Trophoblast cell (in vitro differentiated cells and primary cell): ENCODE data around the gene DPYD.

Experiments
- DNase-seq, 2 donors: peaks; one replicate each; pipeline ENCODE4 v3.0.0-alpha.2; 2016
- H2AFZ ChIP-seq: 2 replicates; pipeline ENCODE4 v1.6.1; 2013; ENCODE audit warnings: low read length, moderate library complexity, mild to moderate bottlenecking; ENCODE audit not compliant: insufficient read depth, poor library complexity
- H2AK5ac ChIP-seq: 2 replicates; pipeline ENCODE4 v1.6.1; 2013; ENCODE audit warnings: mild to moderate bottlenecking, low read length
- H2BK120ac ChIP-seq: 2 replicates; pipeline ENCODE4 v1.6.1; 2013; ENCODE audit warnings: low read length, mild to moderate bottlenecking, moderate library complexity; ENCODE audit not compliant: insufficient read depth, poor library complexity
- H2BK12ac ChIP-seq: 2 replicates; pipeline ENCODE4 v1.6.1; 2013; ENCODE audit warnings: mild to moderate bottlenecking, low read length, moderate library complexity
- H2BK5ac ChIP-seq: 2 replicates; pipeline ENCODE4 v1.6.1; 2013; ENCODE audit warnings: low read length, low read depth, moderate library complexity, mild to moderate bottlenecking; ENCODE audit not compliant: poor library complexity
- H3K14ac ChIP-seq: 2 replicates; pipeline ENCODE4 v1.6.1; 2013; ENCODE audit warnings: mild to moderate bottlenecking, low read length
- H3K18ac ChIP-seq: 2 replicates; pipeline ENCODE4 v1.6.1; 2013; ENCODE audit warnings: mild to moderate bottlenecking, low read length
- H3K23ac ChIP-seq: 2 replicates; pipeline ENCODE4 v1.6.1; 2013; ENCODE audit warnings: low read length
- H3K27ac ChIP-seq: 2 replicates; pipeline ENCODE4 v1.5.1; 2013; ENCODE audit warnings: low read depth, mild to moderate bottlenecking, inconsistent platforms, low read length, moderate library complexity
- H3K27me3 ChIP-seq: 2 replicates; pipeline ENCODE4 v1.6.1; 2013; ENCODE audit warnings: inconsistent platforms, mild to moderate bottlenecking, low read length, moderate library complexity; ENCODE audit not compliant: insufficient read depth
- H3K36me3 ChIP-seq, 2 experiments: 1 replicate in 1 of 2; 2 replicates in 1 of 2; pipeline ENCODE4 v1.6.1; 2013; ENCODE audit warnings: low read length in 2 of 2, mild to moderate bottlenecking in 2 of 2, moderate library complexity in 1 of 2; ENCODE audit not compliant: insufficient read depth in 2 of 2, control insufficient read depth in 1 of 2
- H3K4ac ChIP-seq: 2 replicates; pipeline ENCODE4 v1.6.1; 2013; ENCODE audit warnings: low read depth, mild to moderate bottlenecking, low read length, moderate library complexity
- H3K4me1 ChIP-seq, 2 experiments: 1 replicate in 1 of 2; 2 replicates in 1 of 2; pipeline ENCODE4 v1.6.1; 2013; ENCODE audit warnings: low read length in 2 of 2, mild to moderate bottlenecking in 2 of 2, moderate library complexity in 1 of 2; ENCODE audit not compliant: insufficient read depth in 2 of 2, control insufficient read depth in 1 of 2
- H3K4me2 ChIP-seq: 2 replicates; pipeline ENCODE4 v1.6.1; 2013; ENCODE audit warnings: inconsistent platforms, mild to moderate bottlenecking, low read length, moderate library complexity
- H3K4me3 ChIP-seq: 2 replicates; pipeline ENCODE4 v1.5.1; 2013; ENCODE audit warnings: mild to moderate bottlenecking, low read depth, low read length, inconsistent platforms
- H3K79me1 ChIP-seq: one replicate; pipeline ENCODE4 v1.6.1; 2013; ENCODE audit warnings: low read length
- H3K79me2 ChIP-seq: 2 replicates; pipeline ENCODE4 v1.6.1; 2013; ENCODE audit warnings: low read length, mild to moderate bottlenecking; ENCODE audit not compliant: control insufficient read depth, insufficient read depth, poor library complexity
- H3K9ac ChIP-seq: 2 replicates; pipeline ENCODE4 v1.6.1; 2013; ENCODE audit warnings: mild to moderate bottlenecking, low read length
- H3K9me3 ChIP-seq: 2 replicates; pipeline ENCODE4 v1.6.1; 2013; ENCODE audit warnings: low read depth, mild to moderate bottlenecking, control low read depth, inconsistent platforms, low read length; ENCODE audit not compliant: insufficient read depth
- H4K12ac ChIP-seq: 2 replicates; pipeline ENCODE4 v1.6.1; 2013; ENCODE audit warnings: low read depth, mild to moderate bottlenecking, low read length, moderate library complexity
- H4K8ac ChIP-seq: 2 replicates; pipeline ENCODE4 v1.6.1; 2013; ENCODE audit warnings: low read depth, mild to moderate bottlenecking, low read length, moderate library complexity
- H4K91ac ChIP-seq: one replicate; pipeline ENCODE4 v1.6.1; 2013; ENCODE audit warnings: low read depth, mild to moderate bottlenecking, low read length, moderate library complexity
- WGBS: extraction: QIAGEN DNeasy Blood & Tissue Kit; methylation state at CpG from one replicate; pipeline ENCODE4 v1.1.7; 2013; ENCODE audit warnings: missing lambda C conversion rate; ENCODE audit not compliant: insufficient read length, insufficient coverage; ENCODE audit errors: extremely low coverage; 5-methylcytosine and 5-hydroxymethylcytosine counted together

Gene DPYD

DNA sequence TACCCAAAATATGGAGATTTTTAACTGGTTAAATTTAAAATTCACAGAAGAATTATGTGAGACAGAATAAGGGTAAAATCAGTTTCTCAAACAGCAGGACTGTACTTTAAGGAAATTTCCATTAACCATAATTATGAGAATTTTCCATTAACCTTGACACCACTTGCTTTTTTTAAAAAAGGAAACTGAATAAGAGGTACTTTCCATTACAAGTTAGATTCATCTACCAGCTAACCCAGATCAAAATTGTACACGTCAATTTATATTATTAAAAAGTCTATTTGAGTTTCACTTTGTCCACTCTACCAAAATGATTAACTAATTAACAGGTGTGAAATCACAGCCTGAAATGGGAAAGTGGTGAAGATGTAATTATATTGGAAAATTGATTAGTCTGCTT, 414.5 kb downstream of the DPYD start:
- Histone ChIP-seq H3K4me3 (no peak overlapping the region), H2AK5ac (no peak overlapping the region), H3K4ac (no peak overlapping the region), H2BK12ac (no peak overlapping the region), H4K91ac (no peak overlapping the region), H2BK120ac (no peak overlapping the region), H3K14ac (no peak overlapping the region), H3K36me3 (no peaks in the 10 kb centered on the region), H4K8ac (no peak overlapping the region), H3K4me2 (no peak overlapping the region), H4K12ac (no peak overlapping the region), H3K9ac (no peak overlapping the region), H3K23ac (no peak overlapping the region), H2AFZ (no peak overlapping the region), H3K79me2 (no peaks in the 10 kb centered on the region), H3K27ac (no peak overlapping the region), H3K9me3 (no peaks in the 10 kb centered on the region), H3K18ac (no peak overlapping the region), H3K4me1 (no peaks in the 10 kb centered on the region), H3K79me1 (no peaks in the 10 kb centered on the region), H2BK5ac (no peak overlapping the region), H3K27me3 (no peaks in the 10 kb centered on the region)
- no peak for DNase-seq
- WGBS: no CpG with 5 or more reads among the region's 1 CpG

GRCh38 chr1:97505816-97506215, 415.0 kb downstream of the DPYD start:
- DNase-seq: no peak
- Histone ChIP-seq H3K4me2 (no peak overlapping the region), H3K9ac (no peak overlapping the region), H4K8ac (no peak overlapping the region), H3K18ac (no peak overlapping the region), H3K79me1 (no peaks in the 10 kb centered on the region), H3K4ac (no peak overlapping the region), H4K12ac (no peak overlapping the region), H3K27me3 (no peaks in the 10 kb centered on the region), H3K79me2 (no peaks in the 10 kb centered on the region), H3K4me1 (no peaks in the 10 kb centered on the region), H4K91ac (no peak overlapping the region), H2BK5ac (no peak overlapping the region), H3K36me3 (no peaks in the 10 kb centered on the region), H3K4me3 (no peak overlapping the region), H3K23ac (no peak overlapping the region), H2BK12ac (no peak overlapping the region), H2BK120ac (no peak overlapping the region), H2AFZ (no peak overlapping the region), H3K9me3 (no peaks in the 10 kb centered on the region), H3K27ac (no peak overlapping the region), H2AK5ac (no peak overlapping the region), H3K14ac (no peak overlapping the region)
- WGBS: no CpG with 5 or more reads among the region's 1 CpG

GRCh38 chr1:97505289-97505688, 415.5 kb downstream of the DPYD start:
- no peaks in the 10 kb centered on the region for H3K27me3 ChIP-seq
- no peak overlapping the region for H3K23ac ChIP-seq
- H2BK120ac ChIP-seq: no peak overlapping the region
- no peak overlapping the region for H4K8ac ChIP-seq
- no peak overlapping the region for H3K4me2 ChIP-seq
- no CpG with 5 or more reads among the region's 3 CpGs for WGBS
- no peak overlapping the region for H3K9ac ChIP-seq
- no peak for DNase-seq
- H4K12ac ChIP-seq: no peak overlapping the region
- no peak overlapping the region for H3K18ac ChIP-seq
- no peaks in the 10 kb centered on the region for H3K4me1 ChIP-seq
- H3K79me2 ChIP-seq: no peaks in the 10 kb centered on the region
- no peak overlapping the region for H2BK12ac ChIP-seq
- no peaks in the 10 kb centered on the region for H3K79me1 ChIP-seq
- no peak overlapping the region for H3K4ac ChIP-seq
- no peaks in the 10 kb centered on the region for H3K9me3 ChIP-seq
- H3K4me3 ChIP-seq: no peak overlapping the region
- no peaks in the 10 kb centered on the region for H3K36me3 ChIP-seq
- no peak overlapping the region for H2AK5ac ChIP-seq
- no peak overlapping the region for H4K91ac ChIP-seq
- no peak overlapping the region for H2BK5ac ChIP-seq
- no peak overlapping the region for H2AFZ ChIP-seq
- H3K27ac ChIP-seq: no peak overlapping the region
- H3K14ac ChIP-seq: no peak overlapping the region

DNA sequence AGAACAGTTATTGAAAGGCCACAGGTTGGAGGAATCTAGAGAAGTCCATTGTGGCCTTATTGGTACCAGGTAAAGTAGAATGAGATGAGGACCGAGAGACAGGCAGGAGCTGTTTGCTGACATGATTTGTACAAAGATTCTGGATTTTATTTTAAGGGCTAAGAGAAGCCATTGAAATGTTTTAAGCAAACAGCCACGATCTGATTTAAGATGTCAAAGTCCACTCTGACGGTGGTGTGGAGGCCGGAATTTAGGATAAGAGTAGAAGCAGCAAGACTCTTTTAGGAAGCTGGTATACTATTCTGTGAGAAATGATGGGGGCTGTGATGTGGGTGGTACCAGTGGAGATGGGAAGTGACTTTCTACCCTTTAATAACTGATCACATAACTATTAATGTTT, 418.5 kb downstream of the DPYD start:
- no peak overlapping the region for H3K4me3 ChIP-seq
- no peak overlapping the region for H3K4ac ChIP-seq
- no peak overlapping the region for H3K9ac ChIP-seq
- no peak overlapping the region for H3K14ac ChIP-seq
- H3K79me2 ChIP-seq: no peaks in the 10 kb centered on the region
- no peak overlapping the region for H2BK120ac ChIP-seq
- no peaks in the 10 kb centered on the region for H3K27me3 ChIP-seq
- no peak overlapping the region for H4K8ac ChIP-seq
- no CpG with 5 or more reads among the region's 4 CpGs for WGBS
- H3K27ac ChIP-seq: no peak overlapping the region
- no peaks in the 10 kb centered on the region for H3K36me3 ChIP-seq
- no peak overlapping the region for H2AK5ac ChIP-seq
- no peak overlapping the region for H4K91ac ChIP-seq
- no peak overlapping the region for H2AFZ ChIP-seq
- no peaks in the 10 kb centered on the region for H3K4me1 ChIP-seq
- no peaks in the 10 kb centered on the region for H3K9me3 ChIP-seq
- no peak overlapping the region for H2BK12ac ChIP-seq
- no peak for DNase-seq
- H3K23ac ChIP-seq: no peak overlapping the region
- no peak overlapping the region for H2BK5ac ChIP-seq
- H3K4me2 ChIP-seq: no peak overlapping the region
- no peak overlapping the region for H3K18ac ChIP-seq
- no peaks in the 10 kb centered on the region for H3K79me1 ChIP-seq
- H4K12ac ChIP-seq: no peak overlapping the region
